Stimulated activated naive CD8-positive, alpha-beta T cell treated with anti-CD3 and anti-CD28 coated beads, Interleukin-15, Interleukin-2, amounts not matched to agents 100 ng/mL and 50 ng/mL, for 24 hours (primary cell): ENCODE results near the gene DGKH.
"Not testable (repeated sequence)": the region's sequence is repeated elsewhere in the genome, so short reads cannot be mapped to it uniquely, and the experiment has no call there.

Experiments
- H3K27ac Mint-ChIP-seq: one replicate; pipeline ENCODE4 v1.8.0; 2021; ENCODE audit warnings: mild to moderate bottlenecking, mixed read lengths
- H3K27me3 Mint-ChIP-seq: one replicate; pipeline ENCODE4 v1.8.0; 2021; ENCODE audit warnings: mixed read lengths
- H3K36me3 Mint-ChIP-seq: one replicate; pipeline ENCODE4 v1.8.0; 2021; ENCODE audit warnings: low read depth, mixed read lengths
- H3K4me1 Mint-ChIP-seq: one replicate; pipeline ENCODE4 v1.8.0; 2021; ENCODE audit warnings: low read depth, mixed read lengths
- H3K4me3 Mint-ChIP-seq: one replicate; pipeline ENCODE4 v1.8.0; 2021; ENCODE audit warnings: mild to moderate bottlenecking, mixed read lengths
- H3K9me3 Mint-ChIP-seq: one replicate; pipeline ENCODE4 v1.8.0; 2021; ENCODE audit warnings: mixed read lengths

DGKH gene

GRCh38 chr13:42055500-42056085 is 7.1 kb downstream of the DGKH start:
- H3K27ac Mint-ChIP-seq, result peak overlapping the region; percentile 87
- H3K36me3 Mint-ChIP-seq, result peaks cover 25% of the 10 kb centered on the region
- H3K9me3 Mint-ChIP-seq, result no peaks in the 10 kb centered on the region
- H3K27me3 Mint-ChIP-seq, result no peaks in the 10 kb centered on the region
- H3K4me1 Mint-ChIP-seq, result peaks cover 39% of the 10 kb centered on the region
- peak overlapping the region; percentile 41 for H3K4me3 Mint-ChIP-seq

- H3K27me3 Mint-ChIP-seq, result no peaks in the 10 kb centered on the region
- H3K4me1 Mint-ChIP-seq, result peaks cover 39% of the 10 kb centered on the region
- peak overlapping the region; percentile 87 for H3K27ac Mint-ChIP-seq
- H3K4me3 Mint-ChIP-seq, result peak overlapping the region; percentile 41
- H3K36me3 Mint-ChIP-seq, result peaks cover 30% of the 10 kb centered on the region
- no peaks in the 10 kb centered on the region for H3K9me3 Mint-ChIP-seq
Observed at GRCh38 chr13:42056146-42056545, 7.7 kb downstream of the DGKH start.

GRCh38 chr13:42056583-42056982 is 8.1 kb downstream of the DGKH start:
- H3K36me3 Mint-ChIP-seq, result peaks cover 31% of the 10 kb centered on the region
- no peaks in the 10 kb centered on the region for H3K27me3 Mint-ChIP-seq
- no peaks in the 10 kb centered on the region for H3K9me3 Mint-ChIP-seq
- H3K27ac Mint-ChIP-seq, result peak overlapping the region; percentile 78
- peaks cover 39% of the 10 kb centered on the region for H3K4me1 Mint-ChIP-seq
- no peak overlapping the region for H3K4me3 Mint-ChIP-seq

- Mint-ChIP-seq H3K36me3 (peaks cover 25% of the 10 kb centered on the region), H3K4me3 (no peak overlapping the region), H3K27ac (peak overlapping the region; percentile 29), H3K27me3 (no peaks in the 10 kb centered on the region), H3K4me1 (peaks cover 39% of the 10 kb centered on the region), H3K9me3 (no peaks in the 10 kb centered on the region)
Observed at GRCh38 chr13:42057918-42058530, 9.6 kb downstream of the DGKH start.

- H3K36me3 Mint-ChIP-seq, result peaks cover 40% of the 10 kb centered on the region
- no peak overlapping the region for H3K4me3 Mint-ChIP-seq
- H3K27me3 Mint-ChIP-seq, result no peaks in the 10 kb centered on the region
- H3K9me3 Mint-ChIP-seq, result no peaks in the 10 kb centered on the region
- no peak overlapping the region for H3K27ac Mint-ChIP-seq
- peaks cover 13% of the 10 kb centered on the region for H3K4me1 Mint-ChIP-seq
Observed at GRCh38 chr13:42061943-42062342, 13.5 kb downstream of the DGKH start.

- H3K4me1 Mint-ChIP-seq, result peaks cover 3% of the 10 kb centered on the region
- H3K9me3 Mint-ChIP-seq, result no peaks in the 10 kb centered on the region
- no peak overlapping the region for H3K27ac Mint-ChIP-seq
- H3K36me3 Mint-ChIP-seq, result peaks cover 40% of the 10 kb centered on the region
- H3K4me3 Mint-ChIP-seq, result no peak overlapping the region
- H3K27me3 Mint-ChIP-seq, result no peaks in the 10 kb centered on the region
Observed at GRCh38 chr13:42063105-42063504, 14.7 kb downstream of the DGKH start.

GRCh38 chr13:42064259-42064658 is 15.8 kb downstream of the DGKH start:
- H3K4me1 Mint-ChIP-seq, result peaks cover 3% of the 10 kb centered on the region
- H3K27me3 Mint-ChIP-seq, result no peaks in the 10 kb centered on the region
- H3K36me3 Mint-ChIP-seq, result peaks cover 33% of the 10 kb centered on the region
- H3K27ac Mint-ChIP-seq, result peak overlapping the region; percentile 7
- H3K9me3 Mint-ChIP-seq, result no peaks in the 10 kb centered on the region
- H3K4me3 Mint-ChIP-seq, result no peak overlapping the region

- Mint-ChIP-seq H3K9me3 (no peaks in the 10 kb centered on the region), H3K27me3 (no peaks in the 10 kb centered on the region), H3K36me3 (peaks cover 34% of the 10 kb centered on the region), H3K4me1 (peaks cover 3% of the 10 kb centered on the region), H3K4me3 (no peak overlapping the region), H3K27ac (no peak overlapping the region)
Observed at GRCh38 chr13:42064966-42065365, 16.5 kb downstream of the DGKH start.

- Mint-ChIP-seq H3K27ac (no peak overlapping the region), H3K4me1 (no peaks in the 10 kb centered on the region), H3K36me3 (peaks cover 39% of the 10 kb centered on the region), H3K9me3 (no peaks in the 10 kb centered on the region), H3K27me3 (no peaks in the 10 kb centered on the region), H3K4me3 (no peak overlapping the region)
Observed at GRCh38 chr13:42065414-42065813, 17.0 kb downstream of the DGKH start.

- no peaks in the 10 kb centered on the region for H3K9me3 Mint-ChIP-seq
- peaks cover 38% of the 10 kb centered on the region for H3K36me3 Mint-ChIP-seq
- no peak overlapping the region for H3K4me3 Mint-ChIP-seq
- H3K4me1 Mint-ChIP-seq, result peaks cover 10% of the 10 kb centered on the region
- H3K27ac Mint-ChIP-seq, result no peak overlapping the region
- no peaks in the 10 kb centered on the region for H3K27me3 Mint-ChIP-seq
Observed at GRCh38 chr13:42066542-42066941, 18.1 kb downstream of the DGKH start.

GRCh38 chr13:42068886-42069285 is 20.4 kb downstream of the DGKH start:
- Mint-ChIP-seq H3K36me3 (peaks cover 31% of the 10 kb centered on the region), H3K9me3 (no peaks in the 10 kb centered on the region), H3K27ac (no peak overlapping the region), H3K4me1 (peaks cover 16% of the 10 kb centered on the region), H3K27me3 (no peaks in the 10 kb centered on the region), H3K4me3 (no peak overlapping the region)

- not testable (repeated sequence) for H3K9me3 Mint-ChIP-seq, H3K27ac Mint-ChIP-seq, H3K4me3 Mint-ChIP-seq, H3K27me3 Mint-ChIP-seq
- H3K4me1 Mint-ChIP-seq, result peaks cover 18% of the 10 kb centered on the region
- H3K36me3 Mint-ChIP-seq, result peaks cover 24% of the 10 kb centered on the region
Observed at GRCh38 chr13:42070599-42070998, 22.2 kb downstream of the DGKH start.

GRCh38 chr13:42071179-42071578 is 22.7 kb downstream of the DGKH start:
- not testable (repeated sequence) for H3K9me3 Mint-ChIP-seq, H3K27me3 Mint-ChIP-seq, H3K27ac Mint-ChIP-seq, H3K4me3 Mint-ChIP-seq
- Mint-ChIP-seq H3K36me3 (peaks cover 22% of the 10 kb centered on the region), H3K4me1 (peaks cover 21% of the 10 kb centered on the region)

GRCh38 chr13:42071672-42072419 is 23.4 kb downstream of the DGKH start:
- Mint-ChIP-seq H3K36me3 (peaks cover 18% of the 10 kb centered on the region), H3K4me3 (no peak overlapping the region), H3K27me3 (no peaks in the 10 kb centered on the region), H3K4me1 (peaks cover 21% of the 10 kb centered on the region), H3K27ac (no peak overlapping the region), H3K9me3 (no peaks in the 10 kb centered on the region)

- peaks cover 21% of the 10 kb centered on the region for H3K4me1 Mint-ChIP-seq
- H3K4me3 Mint-ChIP-seq, result no peak overlapping the region
- no peaks in the 10 kb centered on the region for H3K27me3 Mint-ChIP-seq
- H3K9me3 Mint-ChIP-seq, result no peaks in the 10 kb centered on the region
- peaks cover 18% of the 10 kb centered on the region for H3K36me3 Mint-ChIP-seq
- H3K27ac Mint-ChIP-seq, result no peak overlapping the region
Observed at GRCh38 chr13:42073683-42074082, 25.2 kb downstream of the DGKH start.
